PC-3 (cell line): ENCODE results near the gene SP100.

Experiments
- CTCF ChIP-seq: fragments of 300-600 bp; sonication (generic); conservative IDR thresholded peaks from 2 replicates; pipeline ENCODE4 v1.5.1; 2017; ENCODE audit warnings: antibody characterized with exemption, low read depth, mild to moderate bottlenecking, low read length
- EZH2 ChIP-seq: fragments of 300-600 bp; sonication (generic); IDR thresholded peaks from one replicate; pipeline ENCODE4 v1.6.1; 2017; ENCODE audit warnings: antibody characterized with exemption, mild to moderate bottlenecking, low read length; ENCODE audit not compliant: unreplicated experiment
- EZH2phosphoT487 ChIP-seq: fragments of 300-600 bp; sonication (generic); IDR thresholded peaks from 2 replicates; pipeline ENCODE4 v1.6.1; 2018; ENCODE audit warnings: mild to moderate bottlenecking, antibody characterized with exemption, low read length, borderline replicate concordance

GRCh38 chr2:230384986-230385385, 31.0 kb upstream of the SP100 start:
- TF ChIP-seq EZH2, result no peak
- no peak for TF ChIP-seq CTCF
- no peak for TF ChIP-seq EZH2phosphoT487
